ENCODE data around the gene OTOG. TPM values are rescaled to one million over a fixed set of nuclear protein-coding genes. Genes with fewer than 3 reads are reported as not detected.

The OTOG gene
- total and polyA plus RNA-seq, 2 donors (not counting 3 experiments of a cell fraction or from before 2014, with no cell fraction given), result not detected

DNA sequence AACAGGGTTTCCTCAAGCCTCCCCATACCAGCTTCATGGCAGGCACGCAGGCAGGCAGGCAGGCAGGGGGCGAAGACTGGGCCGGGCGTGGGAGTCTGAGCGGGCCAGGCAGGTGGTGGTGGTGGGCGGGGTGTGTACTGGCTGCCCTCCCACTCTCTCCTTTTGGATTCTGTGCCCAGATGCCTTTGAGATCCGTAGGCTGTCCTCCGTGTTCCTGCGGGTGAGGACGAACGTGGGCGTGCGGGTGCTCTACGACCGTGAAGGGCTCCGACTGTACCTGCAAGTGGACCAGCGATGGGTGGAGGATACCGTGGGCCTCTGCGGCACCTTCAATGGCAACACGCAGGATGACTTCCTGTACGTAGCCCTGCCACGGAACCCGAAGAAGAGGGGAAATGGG, 23.0 kb downstream of the OTOG start:
- no peak overlapping the region for H3K9ac ChIP-seq (replicated peaks; ENCODE audit: extremely low read depth, insufficient read depth, low read length)
- intact Hi-C loops (cut with micrococcal nuclease) (no loop called here), dilution Hi-C loops (cut with MboI; ENCODE audit: extremely low pct_ligation_motif_present, low sequenced_read_pairs) (no loop called here)
- H4K20me1 ChIP-seq (replicated peaks; ENCODE audit: control insufficient read depth, extremely low read depth, insufficient read depth, low read length), result no peaks in the 10 kb centered on the region
- no peak overlapping the region for H2AFZ ChIP-seq (ENCODE audit: low read depth, low read length)
- POLR2A ChIA-PET, result no interaction called here
- H3K27me3 ChIP-seq (ENCODE audit: control insufficient read depth in 2 of 2, insufficient read depth in 2 of 2, low read length in 2 of 2), result peaks cover 0 to 3% of the 10 kb centered on the region in 2 experiments
- no peak overlapping the region for H3K4me3 ChIP-seq (replicated peaks in 1 of 3; ENCODE audit: insufficient read depth in 1 of 3, low read depth in 1 of 3, low read length in 3 of 3)
- no peaks in the 10 kb centered on the region for H3K9me3 ChIP-seq (replicated peaks; ENCODE audit: control insufficient read depth, insufficient read depth, low read length)
- DNase-seq (ENCODE audit: low read depth, low spot score) (no peak), FAIRE-seq (no peak)
- no peak overlapping the region for H3K27ac ChIP-seq (ENCODE audit: insufficient read depth, low read depth, low read length)
- no peaks in the 10 kb centered on the region for H3K79me2 ChIP-seq (ENCODE audit: control insufficient read depth, insufficient read depth, low read length)
- no peaks in the 10 kb centered on the region for H3K9me1 ChIP-seq (replicated peaks; ENCODE audit: control insufficient read depth, extremely low read depth, insufficient read depth, low read length)
- no peaks in the 10 kb centered on the region for H3K36me3 ChIP-seq (ENCODE audit: control insufficient read depth in 2 of 2, extremely low read depth in 1 of 2, insufficient read depth in 2 of 2, low read length in 2 of 2)
- H3K4me2 ChIP-seq (ENCODE audit: insufficient read depth, low read length), result no peak overlapping the region
- H3K4me1 ChIP-seq (ENCODE audit: control insufficient read depth, extremely low read depth, insufficient read depth, low read length), result no peaks in the 10 kb centered on the region
- CTCF ChIA-PET, result no interaction called here
- no TSS peak for BruUV-seq (replicated peaks)
- TF ChIP-seq MYC (IDR thresholded peaks at IDR 0.05; ENCODE audit: low read depth, low read length), result no peak

DNA sequence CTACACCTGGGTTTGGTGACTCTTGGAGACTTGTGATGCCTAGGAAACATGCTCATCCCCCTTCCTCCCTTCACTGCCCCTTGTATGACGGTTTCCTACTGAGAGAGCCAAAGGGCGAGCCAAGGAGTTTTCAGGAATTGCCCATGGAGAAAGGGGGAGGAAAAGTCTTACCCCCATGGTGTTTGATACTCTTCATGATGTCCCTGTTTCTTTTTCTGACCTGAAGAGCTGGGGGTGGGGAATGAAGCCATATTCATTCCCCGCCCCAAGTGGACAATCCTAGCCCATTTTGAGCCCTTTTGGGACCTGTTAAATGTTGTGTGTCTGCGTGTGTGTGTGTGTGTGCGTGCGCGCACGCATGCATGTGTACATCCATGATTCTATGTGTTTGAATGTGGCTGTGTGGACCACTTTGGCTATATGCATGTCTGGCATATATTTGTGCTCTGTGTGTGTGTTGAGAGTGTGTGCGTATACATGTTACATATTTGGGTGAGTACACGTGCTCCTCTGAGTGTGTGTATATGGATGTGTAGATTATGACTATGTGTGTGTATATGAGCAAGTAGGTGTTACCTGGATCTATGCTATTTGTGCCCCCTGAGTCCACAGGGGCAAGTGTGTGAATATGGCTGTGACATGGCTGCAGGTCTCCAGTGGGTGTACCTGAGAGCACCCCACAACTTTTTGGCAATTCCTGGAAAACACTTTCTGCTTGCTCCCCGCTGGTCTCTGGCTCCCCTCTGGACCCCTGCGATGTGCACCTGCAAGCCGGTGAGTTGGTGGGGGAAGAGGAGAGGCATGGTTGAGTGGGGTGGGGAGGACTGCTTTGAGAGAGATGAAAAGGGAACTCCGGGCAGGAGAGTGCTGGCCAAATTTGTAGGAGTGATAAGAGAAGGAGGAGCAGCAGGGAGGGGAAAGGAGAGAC, 24.6 kb downstream of the OTOG start:
- Histone ChIP-seq H3K4me2 (ENCODE audit: insufficient read depth, low read length) (no peak overlapping the region), H4K20me1 (replicated peaks; ENCODE audit: control insufficient read depth, extremely low read depth, insufficient read depth, low read length) (no peaks in the 10 kb centered on the region), H3K36me3 (ENCODE audit: control insufficient read depth in 2 of 2, extremely low read depth in 1 of 2, insufficient read depth in 2 of 2, low read length in 2 of 2) (no peaks in the 10 kb centered on the region), H3K9me1 (replicated peaks; ENCODE audit: control insufficient read depth, extremely low read depth, insufficient read depth, low read length) (no peaks in the 10 kb centered on the region), H3K27me3 (ENCODE audit: control insufficient read depth in 2 of 2, insufficient read depth in 2 of 2, low read length in 2 of 2) (peaks cover 0 to 3% of the 10 kb centered on the region in 2 experiments), H2AFZ (ENCODE audit: low read depth, low read length) (no peak overlapping the region), H3K9me3 (replicated peaks; ENCODE audit: control insufficient read depth, insufficient read depth, low read length) (no peaks in the 10 kb centered on the region), H3K79me2 (ENCODE audit: control insufficient read depth, insufficient read depth, low read length) (no peaks in the 10 kb centered on the region), H3K27ac (ENCODE audit: insufficient read depth, low read depth, low read length) (no peak overlapping the region), H3K4me3 (replicated peaks in 1 of 3; ENCODE audit: insufficient read depth in 1 of 3, low read depth in 1 of 3, low read length in 3 of 3) (no peak overlapping the region), H3K4me1 (ENCODE audit: control insufficient read depth, extremely low read depth, insufficient read depth, low read length) (no peaks in the 10 kb centered on the region), H3K9ac (replicated peaks; ENCODE audit: extremely low read depth, insufficient read depth, low read length) (no peak overlapping the region)
- dilution Hi-C loops (cut with MboI; ENCODE audit: extremely low pct_ligation_motif_present, low sequenced_read_pairs) (no loop called here), intact Hi-C loops (cut with micrococcal nuclease) (no loop called here)
- ChIA-PET POLR2A (no interaction called here), CTCF (no interaction called here)
- TF ChIP-seq GATA2 (IDR thresholded peaks at IDR 0.05; ENCODE audit: insufficient read depth, insufficient read length, low read depth, low read length) (no peak), POLR2AphosphoS5 (IDR thresholded peaks at IDR 0.05; ENCODE audit: insufficient read depth, low read depth, low read length) (no peak)
- FAIRE-seq (no peak), DNase-seq (ENCODE audit: low read depth, low spot score) (no peak)
- BruUV-seq (replicated peaks), result no TSS peak

Data from endothelial cell of umbilical vein (primary cell).